Measurements from ENCODE around the gene FRMD5.
"Not testable (repeated sequence)": the region's sequence is repeated elsewhere in the genome, so short reads cannot be mapped to it uniquely, and the experiment has no call there.

Gene FRMD5

GRCh38 chr15:44032820-44033219, 162.3 kb downstream of the FRMD5 start:
- DNase-seq (ENCODE audit: low read depth in 3 of 3), result not testable (repeated sequence)

- no peak for DNase-seq (ENCODE audit: low read depth in 3 of 3)
These were observed 165.0 kb downstream of the FRMD5 start for GRCh38 chr15:44029940-44030568.

- no peak for DNase-seq (ENCODE audit: low read depth in 3 of 3)
These were observed 166.1 kb downstream of the FRMD5 start for GRCh38 chr15:44029003-44029402.

GRCh38 chr15:44028349-44028748, 166.7 kb downstream of the FRMD5 start:
- no peak for DNase-seq (ENCODE audit: low read depth in 3 of 3)

- DNase-seq (ENCODE audit: low read depth in 3 of 3), result no peak
These were observed 170.9 kb downstream of the FRMD5 start for GRCh38 chr15:44024155-44024554.

- DNase-seq (ENCODE audit: low read depth in 3 of 3), result no peak
These were observed 171.9 kb downstream of the FRMD5 start for GRCh38 chr15:44023176-44023575.

- no peak for DNase-seq (ENCODE audit: low read depth in 3 of 3)
These were observed 176.9 kb downstream of the FRMD5 start for GRCh38 chr15:44018151-44018550.

- DNase-seq (ENCODE audit: low read depth in 3 of 3), result no peak
These were observed 179.3 kb downstream of the FRMD5 start for GRCh38 chr15:44015545-44016305.

- no peak for DNase-seq (ENCODE audit: low read depth in 3 of 3)
These were observed 183.7 kb downstream of the FRMD5 start for GRCh38 chr15:44011238-44011854.

- no peak for DNase-seq (ENCODE audit: low read depth in 3 of 3)
These were observed 185.0 kb downstream of the FRMD5 start for GRCh38 chr15:44010089-44010488.

- DNase-seq (ENCODE audit: low read depth in 3 of 3), result no peak
These were observed 186.0 kb downstream of the FRMD5 start for GRCh38 chr15:44009038-44009437.

GRCh38 chr15:44000248-44000647, 194.8 kb downstream of the FRMD5 start:
- DNase-seq (ENCODE audit: low read depth in 3 of 3), result not testable (repeated sequence)

- DNase-seq (ENCODE audit: low read depth in 3 of 3), result no peak
These were observed 196.5 kb downstream of the FRMD5 start for GRCh38 chr15:43998607-43999006.

- no peak for DNase-seq (ENCODE audit: low read depth in 3 of 3)
These were observed 203.9 kb downstream of the FRMD5 start for GRCh38 chr15:43991206-43991605.

GRCh38 chr15:43989938-43990337, 205.1 kb downstream of the FRMD5 start:
- DNase-seq (ENCODE audit: low read depth in 3 of 3), result no peak

GRCh38 chr15:43988900-43989299, 206.2 kb downstream of the FRMD5 start:
- DNase-seq (ENCODE audit: low read depth in 3 of 3), result no peak

- no peak for DNase-seq (ENCODE audit: low read depth in 3 of 3)
These were observed 207.1 kb downstream of the FRMD5 start for GRCh38 chr15:43987924-43988323.

GRCh38 chr15:43985976-43986680, 208.9 kb downstream of the FRMD5 start:
- no peak for DNase-seq (ENCODE audit: low read depth in 3 of 3)

GRCh38 chr15:43981576-43981975, 213.5 kb downstream of the FRMD5 start:
- DNase-seq (ENCODE audit: low read depth in 3 of 3), result no peak

- peak in 2 of 3 experiments; percentile 6 to 71 for DNase-seq (ENCODE audit: low read depth in 3 of 3)
These were observed 217.8 kb downstream of the FRMD5 start for GRCh38 chr15:43977072-43977884.

- DNase-seq (ENCODE audit: low read depth in 3 of 3), result no peak
These were observed 219.3 kb downstream of the FRMD5 start for GRCh38 chr15:43975770-43976169.

All from stimulated activated CD4-positive, alpha-beta T cell treated with anti-CD3 and anti-CD28 coated beads, TNF-alpha, amount 100 ng/mL, for 24 hours (primary cell).